NCI-H1417 treated with DMSO at 0.1 percent for 48 hours (cell line): ENCODE data around the gene ZNF442.
"Not testable (repeated sequence)": the region's sequence is repeated elsewhere in the genome, so short reads cannot be mapped to it uniquely, and the experiment has no call there.

Experiments used
- DNase-seq: peaks from one replicate; lab custom pipeline; 2025; lab: John Stamatoyannopoulos, UW

Gene ZNF442

DNA sequence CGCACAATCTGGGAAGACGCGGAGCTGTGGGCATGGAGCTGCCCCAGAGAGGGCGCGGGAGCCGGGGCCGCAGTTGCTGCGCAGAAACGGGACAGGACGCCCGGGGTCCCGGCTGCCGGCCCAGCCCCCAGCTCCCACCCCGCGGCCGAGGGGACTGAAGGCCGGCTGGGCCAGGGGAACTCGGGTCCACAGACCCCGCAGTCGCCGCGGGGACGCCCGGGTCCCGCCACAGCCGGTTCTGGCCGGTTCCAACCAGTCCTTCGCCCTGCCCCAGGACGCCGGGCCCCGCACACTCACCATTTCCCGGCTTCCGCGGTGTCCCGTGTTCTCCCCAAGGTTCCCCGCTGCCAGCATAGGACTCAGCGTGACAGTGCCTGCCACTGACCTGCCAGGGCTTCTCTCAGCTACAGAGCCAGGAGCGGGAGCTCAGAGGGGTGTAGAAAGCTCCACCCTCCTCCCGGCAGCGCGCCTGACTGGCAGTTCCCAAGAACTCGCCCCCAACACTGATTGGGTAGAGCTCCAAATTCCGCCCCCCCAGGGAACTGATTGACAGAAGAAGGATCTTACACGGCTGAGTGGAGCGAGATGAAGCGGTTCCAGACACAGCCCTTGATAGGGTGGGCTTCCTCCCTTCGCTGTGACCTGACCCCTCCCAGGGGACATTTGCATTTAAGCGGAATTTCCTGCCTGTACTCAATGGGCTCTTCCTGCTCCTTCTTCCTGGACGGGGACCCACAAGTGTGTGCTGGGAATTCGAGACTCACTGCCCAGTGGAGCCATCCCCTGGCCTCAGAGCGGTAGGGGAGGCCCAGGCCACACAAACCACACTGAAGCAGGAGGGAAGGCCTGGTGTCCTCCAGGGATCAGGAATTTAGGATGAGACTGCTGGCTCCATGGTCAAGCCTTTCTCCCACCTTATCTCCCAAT lies at the start of gene ZNF442:
Gene ZNF442 (minus strand): TSS at position 448 of the 927 bp plus-strand sequence. CDS start 2,052 bp downstream, outside the sequence.
- DNase-seq = peak; percentile 85

DNA sequence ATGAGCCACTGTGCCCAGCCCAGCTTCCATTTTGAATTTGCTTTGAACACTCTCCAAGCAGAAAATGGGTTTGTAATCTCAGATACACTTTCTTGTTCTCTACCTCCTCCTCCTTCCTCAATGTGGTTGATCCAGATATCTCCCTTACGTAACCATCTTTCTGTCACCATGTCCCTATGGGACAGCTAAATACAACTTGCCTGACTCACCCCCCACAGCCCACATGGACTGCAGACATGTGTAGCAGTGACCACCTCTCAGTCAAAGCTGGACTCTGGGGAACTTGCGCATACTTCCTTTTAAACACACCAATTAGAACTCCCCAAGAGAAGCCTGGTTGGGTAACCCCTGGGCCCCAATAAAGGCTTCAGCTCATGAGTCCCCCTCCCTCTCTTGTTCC lies 46.4 kb upstream of the ZNF442 start:
- no peak for DNase-seq

DNA sequence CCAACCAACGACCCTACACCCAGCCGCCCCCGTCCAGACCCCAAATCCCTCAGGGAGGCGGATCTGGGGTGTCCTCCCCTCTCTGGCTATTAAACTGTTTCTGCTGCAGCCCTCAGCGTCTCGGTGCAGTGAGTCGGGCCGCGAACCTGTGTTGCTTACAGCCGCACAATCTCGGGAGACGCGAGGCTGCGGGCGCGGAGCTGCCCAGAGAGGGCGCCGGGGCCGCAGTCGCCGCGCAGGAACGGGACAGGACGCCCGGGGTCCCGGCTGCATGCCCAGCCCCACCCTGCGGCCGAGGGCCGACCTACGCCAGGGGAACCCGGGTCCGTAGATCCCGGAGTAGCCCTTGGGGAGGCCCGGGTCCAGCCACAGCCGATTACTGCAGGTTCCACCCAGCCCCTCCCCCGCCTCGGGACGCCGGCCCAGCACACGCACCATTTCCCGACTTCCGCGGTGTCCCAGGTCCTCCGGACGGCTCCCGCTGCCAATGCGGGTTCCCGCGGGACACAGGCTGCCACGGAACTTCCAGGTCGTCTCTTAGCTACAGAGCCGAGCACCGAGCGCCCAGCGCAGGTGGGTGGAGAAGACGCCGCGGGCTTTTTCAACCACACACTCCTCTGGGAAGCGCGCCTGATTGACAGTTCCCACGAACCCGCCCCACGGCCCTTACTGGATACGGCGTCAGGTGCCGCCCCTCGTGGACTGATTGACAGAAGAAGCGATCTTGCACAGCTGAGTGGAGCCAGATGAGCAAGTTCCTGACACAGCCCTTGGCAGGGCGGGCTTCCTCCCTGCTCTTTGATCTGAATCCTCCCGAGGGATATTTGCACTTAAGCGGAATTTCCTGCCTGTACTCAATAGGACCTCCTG lies 35.4 kb upstream of the ZNF442 start, which contains the start of gene ZNF799:
Gene ZNF799 (minus strand): TSS at position 639 of the 870 bp plus-strand sequence. CDS start 201 bp downstream, at position 438.
- DNase-seq = peak; percentile 76

DNA sequence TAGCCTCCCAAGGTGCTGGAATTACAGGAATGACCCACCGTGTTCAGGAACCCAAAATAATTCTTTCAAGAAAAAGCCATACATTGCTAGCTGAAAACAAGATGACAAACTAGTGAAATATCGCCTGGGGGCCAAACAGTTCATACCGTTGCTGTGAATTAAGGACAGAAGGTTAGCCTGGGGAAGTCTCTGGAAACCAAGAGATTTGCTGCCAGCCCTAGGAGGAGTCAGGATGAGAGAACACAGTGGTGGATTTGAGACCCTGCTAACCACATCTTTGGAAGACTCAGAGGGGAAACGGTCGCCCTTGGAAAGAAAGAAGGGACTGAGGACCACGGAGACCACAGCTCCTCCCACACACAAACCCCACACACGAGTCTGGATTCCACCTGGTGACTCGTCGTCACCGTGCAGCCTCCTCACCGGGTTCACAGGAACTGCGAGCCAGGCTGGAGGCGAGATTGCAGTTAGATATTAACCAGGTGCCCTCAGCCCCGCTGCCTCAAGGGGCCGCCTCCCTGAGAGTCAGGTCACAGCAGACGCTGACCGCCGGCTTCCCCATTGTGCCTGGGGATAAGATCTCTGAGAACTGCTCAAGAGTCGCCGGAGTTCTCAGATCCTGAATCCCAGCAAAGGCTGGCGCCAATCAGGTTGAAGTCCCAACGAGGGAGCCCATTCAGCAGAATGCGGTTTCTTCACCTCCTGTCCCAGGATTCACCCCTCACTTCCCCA lies 34.6 kb upstream of the ZNF442 start:
- DNase-seq = not testable (repeated sequence)

DNA sequence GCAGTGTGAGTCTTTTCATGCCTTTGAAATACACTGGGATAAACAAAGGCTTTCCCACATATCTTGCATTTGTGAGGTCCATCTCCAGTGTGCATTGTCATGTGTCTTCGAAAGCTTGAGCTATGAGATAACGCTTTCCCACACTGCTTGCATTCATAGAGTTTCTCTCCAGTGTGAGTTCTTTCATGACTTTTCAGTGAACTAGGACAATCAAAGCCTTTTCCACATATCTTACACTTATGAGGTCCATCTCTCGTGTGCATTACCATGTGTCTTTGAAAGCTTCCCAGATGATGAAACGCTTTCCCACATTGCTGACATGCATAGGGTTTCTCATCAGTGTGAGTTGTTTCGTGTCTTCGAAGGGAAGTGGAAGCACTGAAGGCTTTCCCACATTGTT lies 25.7 kb upstream of the ZNF442 start:
- not testable (repeated sequence) for DNase-seq

DNA sequence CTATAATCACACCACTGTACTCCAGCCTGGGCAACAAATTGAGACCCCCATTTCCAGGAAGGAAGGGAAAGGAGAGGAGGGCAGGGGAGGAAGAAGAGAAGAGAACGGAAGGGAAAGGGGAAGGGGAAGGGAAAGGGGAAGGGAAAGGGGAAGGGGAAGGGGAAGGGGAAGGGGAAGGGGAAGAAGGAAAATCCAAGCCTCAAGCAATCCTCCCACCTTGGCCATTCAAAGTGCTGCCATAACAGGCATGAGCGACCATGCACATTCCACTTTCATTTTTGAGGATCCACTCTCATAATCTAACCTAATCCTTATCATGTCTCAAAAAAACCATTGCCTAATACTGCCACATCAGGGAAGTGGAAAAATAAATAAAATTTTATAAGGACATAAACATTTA lies 20.9 kb upstream of the ZNF442 start:
- DNase-seq = not testable (repeated sequence)

DNA sequence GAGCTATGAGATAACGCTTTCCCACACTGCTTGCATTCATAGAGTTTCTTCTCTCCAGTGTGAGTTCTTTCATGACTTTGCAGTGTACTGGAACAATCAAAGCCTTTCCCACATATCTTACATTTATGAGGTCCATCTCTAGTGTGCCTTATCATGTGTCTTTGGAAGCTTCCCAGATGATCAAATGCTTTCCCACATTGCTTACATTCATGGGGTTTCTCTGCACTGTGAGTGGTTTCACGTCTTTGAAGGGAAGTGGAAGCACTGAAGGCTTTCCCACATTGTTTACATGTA lies 14.9 kb upstream of the ZNF442 start:
- DNase-seq = no peak

DNA sequence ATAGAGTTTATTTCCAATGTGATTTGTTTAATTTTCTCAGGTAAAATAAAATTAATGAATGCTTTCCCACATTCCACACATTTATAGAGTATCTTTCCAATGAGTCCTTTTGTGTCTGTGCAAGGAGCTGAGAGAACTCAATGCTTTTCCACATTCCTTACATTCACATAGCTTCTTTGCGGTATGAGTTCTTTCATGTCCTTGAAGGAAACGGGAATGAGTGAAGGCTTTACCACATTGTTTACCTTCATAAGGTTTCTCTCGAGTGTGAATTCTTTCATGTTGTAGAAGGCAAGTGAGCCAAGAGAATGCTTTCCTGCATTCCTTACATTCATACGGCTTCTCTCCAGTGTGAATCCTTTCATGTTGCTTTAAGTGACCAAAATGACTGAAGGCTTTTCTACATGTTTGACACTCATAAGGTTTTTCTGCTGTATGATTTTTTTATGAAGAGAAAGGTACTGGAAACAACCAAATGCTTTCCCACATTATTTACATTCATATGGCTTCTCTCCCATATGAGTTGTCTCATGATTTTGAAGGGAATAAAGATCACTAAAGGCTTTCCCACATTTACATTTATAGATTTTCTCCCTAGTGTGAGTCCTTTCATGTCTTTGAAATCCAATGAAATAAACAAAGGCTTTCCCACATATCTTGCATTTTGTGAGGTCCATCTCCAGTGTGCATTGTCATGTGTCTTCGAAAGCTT lies 14.4 kb upstream of the ZNF442 start:
- DNase-seq = no peak

DNA sequence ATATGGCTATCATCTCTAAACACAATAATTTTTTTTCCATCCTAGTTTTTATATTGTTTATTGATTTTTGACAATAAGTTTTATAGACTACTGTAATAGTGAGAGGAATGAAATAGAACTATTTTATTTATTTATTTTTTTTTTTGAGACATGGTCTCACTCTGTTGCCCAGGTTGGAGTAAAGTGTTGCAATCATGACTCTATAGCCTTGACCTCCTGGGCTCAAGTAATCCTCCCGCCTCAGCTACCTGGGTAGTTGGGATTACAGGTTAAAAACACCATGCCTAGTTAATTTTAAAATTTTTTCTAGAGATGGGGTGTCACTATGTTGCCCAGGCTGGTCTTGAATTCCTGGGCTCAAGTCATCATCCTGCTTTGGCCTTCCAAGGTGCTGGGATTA lies 8.5 kb upstream of the ZNF442 start:
- DNase-seq = no peak

DNA sequence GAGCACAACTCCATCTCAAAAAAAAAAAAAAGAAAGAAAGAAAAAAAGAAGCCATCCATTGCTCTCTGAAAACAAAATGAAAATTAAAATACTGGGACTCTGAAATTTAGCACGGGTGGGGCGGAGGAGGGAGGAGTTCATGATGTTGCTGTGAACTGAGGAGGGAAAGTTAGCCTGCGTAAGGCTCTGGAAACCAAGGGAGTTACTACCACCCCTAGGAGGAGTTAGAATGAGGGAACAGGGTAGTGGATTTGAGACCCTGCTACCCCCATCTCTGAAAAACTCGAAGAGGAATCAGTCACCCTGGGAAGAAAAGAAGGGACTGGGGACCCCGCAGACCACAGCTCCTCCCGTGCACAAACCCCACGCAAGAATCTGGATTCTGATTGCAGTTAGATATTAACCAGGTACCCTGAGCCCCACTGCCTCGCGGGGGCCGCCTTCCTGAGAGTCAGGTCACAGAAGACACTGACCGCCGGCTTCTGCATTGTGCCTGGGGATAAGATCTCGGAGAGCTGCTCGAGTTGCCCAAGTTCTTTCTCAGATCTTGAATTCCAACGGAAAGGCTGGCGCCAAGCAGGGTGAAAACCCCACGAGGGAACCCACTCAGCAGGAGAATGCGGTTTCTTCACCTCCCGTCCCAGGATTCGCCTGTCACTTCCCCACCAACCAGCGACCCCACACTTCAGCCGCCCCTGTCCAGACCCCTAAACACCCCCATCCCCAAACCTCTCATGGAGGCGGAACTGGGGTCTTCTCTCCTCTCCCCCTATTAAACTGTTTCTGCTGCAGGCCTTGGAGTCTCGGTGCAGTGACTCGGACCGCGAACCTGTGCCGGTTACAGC lies 870 bp downstream of the ZNF442 start:
- no peak for DNase-seq

DNA sequence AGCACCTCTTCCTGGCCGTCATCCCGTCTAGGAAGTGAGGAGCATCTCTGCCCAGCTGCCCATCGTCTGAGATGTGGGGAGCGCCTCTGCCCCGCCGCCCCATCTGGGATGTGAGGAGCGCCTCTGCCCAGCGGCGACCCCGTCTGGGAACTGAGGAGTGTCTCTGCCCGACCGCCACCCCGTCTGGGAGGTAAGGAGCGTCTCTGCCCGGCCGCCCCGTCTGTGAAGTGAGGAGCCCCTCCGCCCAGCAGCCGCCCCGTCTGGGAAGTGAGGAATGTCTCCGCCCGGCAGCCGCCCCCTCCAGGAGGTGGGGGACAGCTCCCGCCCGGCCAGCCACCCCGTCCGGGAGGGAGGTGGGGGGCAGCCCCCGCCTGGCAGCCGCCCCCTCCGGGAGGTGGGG lies 3.2 kb downstream of the ZNF442 start:
- DNase-seq = not testable (repeated sequence)

DNA sequence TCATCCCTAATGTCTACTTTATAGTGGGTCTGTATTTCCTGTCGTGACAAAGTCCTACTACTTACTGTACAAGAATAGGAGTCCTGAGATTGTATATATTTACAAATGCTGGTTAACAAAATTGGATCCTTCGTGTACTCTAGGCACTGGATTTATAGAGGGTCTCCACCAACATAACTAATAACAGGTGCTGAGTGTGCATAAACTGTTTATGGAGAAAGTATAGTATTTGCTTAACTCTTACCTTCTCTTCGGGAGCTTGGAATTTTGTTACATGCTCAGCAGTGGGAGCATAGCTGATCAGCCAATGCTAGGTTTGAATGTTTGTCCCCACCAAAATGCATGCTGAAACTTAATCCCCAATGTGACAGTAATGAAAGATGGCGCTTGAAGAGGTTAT lies 12.1 kb downstream of the ZNF442 start:
- DNase-seq = no peak

DNA sequence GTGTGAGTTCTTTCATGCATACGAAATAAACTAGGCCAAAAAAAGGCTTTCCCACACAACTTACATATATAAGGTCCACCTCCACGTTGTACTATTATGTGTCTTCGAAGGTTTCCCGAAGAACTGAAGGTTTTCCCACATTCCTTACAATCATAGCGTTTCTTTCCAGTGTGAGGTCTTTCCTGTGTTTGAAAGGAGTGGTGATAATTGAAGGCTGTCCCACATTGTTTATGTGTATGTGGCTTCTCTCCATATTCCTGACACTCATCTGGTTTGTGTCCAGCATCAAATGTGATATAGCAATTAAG lies 14.6 kb downstream of the ZNF442 start:
- DNase-seq = no peak

DNA sequence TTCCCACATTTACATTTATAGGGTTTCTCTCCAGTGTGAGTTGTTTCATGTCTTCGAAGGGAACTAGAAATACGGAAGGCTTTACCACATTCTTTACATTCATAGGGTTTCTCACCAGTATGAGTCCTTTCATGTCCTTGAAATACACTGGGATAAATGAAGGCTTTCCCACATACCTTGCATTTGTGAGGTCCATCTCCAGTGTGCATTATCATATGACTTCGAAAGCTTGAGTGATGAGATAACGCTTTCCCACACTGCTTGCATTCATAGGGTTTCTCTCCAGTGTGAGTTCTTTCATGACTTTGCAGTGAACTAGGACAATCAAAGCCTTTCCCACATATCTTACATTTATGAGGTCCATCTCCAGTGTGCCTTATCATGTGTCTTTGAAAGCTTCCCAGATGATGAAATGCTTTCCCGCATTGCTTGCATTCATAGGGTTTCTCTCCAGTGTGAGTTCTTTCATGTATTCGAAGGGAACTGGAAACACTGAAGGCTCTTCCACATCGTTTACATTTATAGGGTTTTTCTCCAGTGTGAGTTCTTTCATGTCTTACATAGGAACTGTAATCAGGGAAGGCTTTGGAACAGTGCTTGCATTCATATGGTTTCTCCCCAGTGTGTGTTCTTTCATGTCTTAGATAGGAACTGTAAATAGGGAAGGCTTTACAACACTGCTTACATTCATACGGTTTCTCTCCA lies 15.1 kb downstream of the ZNF442 start:
- DNase-seq = no peak

DNA sequence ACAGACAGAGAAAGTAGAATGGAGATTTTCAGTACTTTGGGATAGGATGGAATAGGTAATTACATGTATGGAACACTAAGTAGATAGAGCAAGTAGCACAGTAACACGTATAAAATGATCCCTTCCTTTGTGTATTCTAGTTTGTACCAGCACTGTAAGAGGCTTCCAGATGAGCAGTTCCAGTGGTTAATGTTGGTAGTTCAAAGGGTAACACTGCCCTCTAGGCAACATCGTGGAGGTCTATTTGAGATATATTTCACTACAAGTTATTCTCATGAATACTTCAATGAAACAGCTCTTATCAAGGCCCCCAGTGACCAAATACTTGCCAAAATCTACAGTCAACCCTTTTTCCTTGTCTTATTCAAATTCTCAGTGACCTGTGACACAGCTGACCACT lies 18.6 kb downstream of the ZNF442 start:
- no peak for DNase-seq

DNA sequence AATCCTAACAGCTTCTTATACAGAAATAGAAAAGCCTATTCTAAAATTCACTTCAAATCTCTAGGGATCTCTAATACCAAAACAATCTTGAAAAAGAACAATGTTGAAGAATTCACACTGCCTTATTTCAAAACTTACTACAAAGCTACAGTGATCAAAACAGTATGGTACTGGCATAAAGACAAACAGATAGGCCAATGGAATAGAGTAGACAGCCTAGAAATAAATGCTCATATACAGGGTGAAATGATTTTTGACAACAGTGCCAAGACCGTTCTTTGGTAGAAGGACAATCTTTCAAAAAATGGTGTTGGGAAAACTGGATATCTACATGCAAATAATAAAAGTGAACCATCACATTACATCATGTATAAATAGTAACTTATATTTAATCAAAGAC lies 20.3 kb downstream of the ZNF442 start:
- DNase-seq = no peak

DNA sequence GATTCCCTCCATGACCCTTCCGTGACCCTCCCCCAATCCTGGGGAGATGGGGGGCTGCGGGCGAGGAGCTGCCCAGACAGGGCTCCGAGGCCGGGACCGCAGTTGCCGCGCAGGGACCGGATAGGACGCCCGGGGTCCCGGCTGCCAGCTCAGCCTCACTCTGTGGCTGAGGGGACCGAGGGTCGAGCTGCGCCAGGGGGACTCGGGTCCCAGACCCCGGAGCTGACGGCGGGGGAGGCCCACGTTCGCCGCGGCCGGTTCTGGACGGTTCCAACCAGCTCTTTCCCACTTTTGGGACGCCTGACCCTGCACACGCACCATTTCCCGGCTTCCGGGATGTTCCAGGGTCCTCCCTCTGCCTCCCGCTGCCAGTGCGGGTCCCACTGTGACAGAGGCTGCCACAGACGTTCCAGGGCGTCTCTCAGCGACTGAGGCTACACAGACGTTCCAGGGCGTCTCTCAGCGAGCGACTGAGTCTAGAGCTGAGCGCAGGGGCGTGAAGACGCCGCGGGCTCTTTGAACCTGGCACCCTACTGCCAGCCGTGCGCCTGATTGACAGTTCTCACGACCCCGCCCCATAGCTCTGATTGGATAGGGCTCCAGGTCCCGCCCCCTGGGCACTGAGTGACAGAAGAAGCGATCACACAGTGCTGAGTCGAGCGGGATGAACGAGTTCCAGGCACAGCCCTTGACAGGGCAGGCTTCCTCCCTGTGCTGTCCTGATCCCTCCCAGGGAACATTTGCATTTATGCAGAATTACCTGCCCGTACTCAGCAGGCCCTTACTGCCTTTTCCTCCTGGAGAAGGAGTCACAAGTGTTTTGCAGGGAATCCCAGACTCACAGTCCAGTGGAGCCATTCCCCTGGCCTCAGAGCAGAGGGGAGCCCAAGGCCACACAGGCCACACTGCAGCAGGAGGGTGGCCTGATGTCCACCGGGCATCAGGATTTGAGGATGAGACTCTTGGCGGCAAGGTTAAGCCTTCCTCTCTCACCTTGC lies 32.0 kb downstream of the ZNF442 start, which contains the start of gene ZNF563:
Gene ZNF563 (minus strand): TSS at position 472 of the 998 bp plus-strand sequence. CDS start 151 bp downstream, at position 321.
- peak; percentile 81 for DNase-seq

DNA sequence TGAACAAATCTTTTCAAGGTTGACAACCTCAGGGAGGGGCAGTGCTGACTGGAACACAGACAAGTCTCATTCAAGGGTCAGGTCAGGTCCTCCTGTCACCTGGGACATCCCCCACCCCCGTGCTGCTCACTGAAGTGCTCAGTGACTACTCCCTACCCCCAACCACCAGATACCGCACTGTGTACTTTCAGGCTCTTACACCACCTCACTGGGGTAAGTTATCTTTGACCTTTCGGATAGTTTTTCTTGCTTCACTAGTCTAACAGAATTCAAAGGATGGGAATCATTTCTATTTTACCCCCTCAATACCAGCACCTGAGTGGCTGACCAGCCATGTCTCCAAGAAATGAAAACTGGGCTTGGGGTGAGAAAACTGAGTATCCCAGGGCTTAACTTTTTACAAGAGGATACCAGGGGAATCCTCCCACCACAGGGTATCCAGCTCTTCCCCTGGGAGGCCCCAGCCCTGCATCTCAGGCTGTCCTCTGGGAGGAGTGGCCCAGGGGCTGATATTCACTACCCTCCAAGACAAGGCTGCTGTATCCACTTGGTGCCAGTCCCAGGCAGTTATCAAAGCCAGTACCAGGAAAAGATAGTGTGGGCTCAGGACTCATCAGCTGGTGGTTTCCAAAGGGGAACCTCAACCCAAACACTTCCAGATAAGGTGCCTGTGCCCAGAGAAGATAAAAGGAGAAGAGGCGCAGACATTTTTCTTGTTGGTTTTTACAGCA lies 34.1 kb downstream of the ZNF442 start:
- DNase-seq = no peak
